Keratinocyte (primary cell): ENCODE measurements around the gene PTPN5. TPM values are rescaled to one million over a fixed set of nuclear protein-coding genes. Genes with fewer than 3 reads are reported as not detected.
A peak's percentile ranks its signal among the peaks of the same experiment; 100 is the strongest.

Experiments
- DNase-seq: peaks from one replicate; pipeline ENCODE4 v3.0.0-alpha.2; 2011; ENCODE audit warnings: low read depth, missing footprints, low spot score
- FAIRE-seq: peaks from 2 replicates; lab custom pipeline; 2011; peaks lifted over from hg19 to GRCh38; lab: Jason Lieb, UNC
- H2AFZ ChIP-seq: 2 replicates; pipeline ENCODE4 v1.6.0; 2012; ENCODE audit warnings: low read length, control low read depth, inconsistent platforms; ENCODE audit not compliant: control insufficient read depth
- H3K27ac ChIP-seq: 2 replicates; pipeline ENCODE4 v1.5.1; 2011; ENCODE audit warnings: low read length; ENCODE audit not compliant: control insufficient read depth, insufficient read depth
- H3K27me3 ChIP-seq: 3 replicates; pipeline ENCODE4 v1.6.0; 2011; ENCODE audit warnings: low read length; ENCODE audit not compliant: control insufficient read depth, insufficient read depth; ENCODE audit errors: extremely low read depth
- H3K36me3 ChIP-seq, 2 experiments: 2 replicates in 1 of 2; 3 replicates in 1 of 2; pipeline ENCODE4 v1.5.1; 2011; ENCODE audit warnings: low read length in 2 of 2, mild to moderate bottlenecking in 1 of 2; ENCODE audit not compliant: control insufficient read depth in 2 of 2, insufficient read depth in 2 of 2; ENCODE audit errors: extremely low read depth in 1 of 2
- H3K4me1 ChIP-seq: 3 replicates; pipeline ENCODE4 v1.5.1; 2011; ENCODE audit warnings: low read length; ENCODE audit not compliant: control insufficient read depth, insufficient read depth; ENCODE audit errors: extremely low read depth
- H3K4me2 ChIP-seq: 3 replicates; pipeline ENCODE4 v1.6.0; 2011; ENCODE audit warnings: low read depth, low read length; ENCODE audit not compliant: control insufficient read depth, insufficient read depth; ENCODE audit errors: extremely low read depth
- H3K4me3 ChIP-seq, 3 experiments: fragments of 200-600 bp in 1 of 3; sonication (generic) in 1 of 3; 2 replicates in 2 of 3; 3 replicates in 1 of 3; pipeline ENCODE4 v1.5.1; 2011 to 2016; ENCODE audit warnings: low read length in 3 of 3, mild to moderate bottlenecking in 3 of 3, control low read depth in 2 of 3, inconsistent platforms in 1 of 3, low read depth in 1 of 3, mixed read lengths in 1 of 3, mixed run types in 1 of 3, moderate library complexity in 1 of 3; ENCODE audit not compliant: control insufficient read depth in 2 of 3, insufficient read depth in 2 of 3; ENCODE audit errors: extremely low read depth in 1 of 3
- H3K79me2 ChIP-seq: 2 replicates; pipeline ENCODE4 v1.6.0; 2012; ENCODE audit warnings: low read length; ENCODE audit not compliant: control insufficient read depth, insufficient read depth
- H3K9ac ChIP-seq: 3 replicates; pipeline ENCODE4 v1.6.0; 2011; ENCODE audit warnings: low read length; ENCODE audit not compliant: control insufficient read depth, insufficient read depth; ENCODE audit errors: extremely low read depth
- H3K9me1 ChIP-seq: 3 replicates; pipeline ENCODE4 v1.6.0; 2011; ENCODE audit warnings: low read length; ENCODE audit not compliant: control insufficient read depth, insufficient read depth; ENCODE audit errors: extremely low read depth
- H3K9me3 ChIP-seq: 2 replicates; pipeline ENCODE4 v1.5.1; 2012; ENCODE audit warnings: low read depth, low read length; ENCODE audit not compliant: control insufficient read depth
- H4K20me1 ChIP-seq: 3 replicates; pipeline ENCODE4 v1.6.0; 2011; ENCODE audit warnings: low read length; ENCODE audit not compliant: control insufficient read depth, insufficient read depth; ENCODE audit errors: extremely low read depth
- CTCF ChIP-seq, 3 experiments: IDR thresholded peaks in 1 of 3; conservative IDR thresholded peaks in 1 of 3; optimal IDR thresholded peaks in 1 of 3; 2 replicates in 2 of 3; 3 replicates in 1 of 3; pipeline versions ENCODE3 to v1.5.1; 2011; ENCODE audit warnings: low read length in 3 of 3, mild to moderate bottlenecking in 3 of 3, moderate library complexity in 2 of 3, control low read depth in 1 of 3, inconsistent platforms in 1 of 3; ENCODE audit not compliant: insufficient read depth in 2 of 3; ENCODE audit errors: extremely low read depth in 1 of 3
- EZH2 ChIP-seq: IDR thresholded peaks from one replicate; pipeline ENCODE4 v1.6.1; 2012; ENCODE audit warnings: inconsistent platforms, mild to moderate bottlenecking, low read length, moderate library complexity
- dilution Hi-C: fragments of 300-500 bp; cut with MboI; formaldehyde crosslinking; loops from one replicate; pipeline ENCODE4 v1.7.0; 2020; ENCODE audit warnings: low sequenced_read_pairs; ENCODE audit not compliant: extremely low pct_ligation_motif_present
- polyA plus RNA-seq, 5 experiments: library from polyadenylated mRNA; depleted of rRNA in 3 of 5; stranded (reverse) in 3 of 5; stranded (forward) in 1 of 5; unstranded in 1 of 5; fragments of >200 nt; gene quantifications; 1 replicate in 1 of 5; 2 replicates in 3 of 5; 3 replicates in 1 of 5; pipeline versions ENCODE4 v1.2.1 to v1.2.3, GENCODE V29; 2011 to 2012; ENCODE audit warnings: missing spikeins in 2 of 5, low read depth in 1 of 5, low replicate concordance in 1 of 5

The PTPN5 gene
- polyA plus RNA-seq, 1 donor (not counting 4 experiments of a cell fraction or from before 2014, with no cell fraction given): not detected

GRCh38 chr11:18749681-18750319 lies 41.8 kb downstream of the PTPN5 start:
- peak overlapping the region; percentile 74 for H3K4me2 ChIP-seq
- H3K9me3 ChIP-seq: no peaks in the 10 kb centered on the region
- H3K4me1 ChIP-seq: peaks cover 12% of the 10 kb centered on the region
- H3K27ac ChIP-seq: peak overlapping the region; percentile 69
- no peaks in the 10 kb centered on the region for H3K79me2 ChIP-seq
- H2AFZ ChIP-seq: peak overlapping the region; percentile 97
- no peaks in the 10 kb centered on the region for H3K27me3 ChIP-seq
- no peaks in the 10 kb centered on the region for H3K9me1 ChIP-seq
- FAIRE-seq (peak; percentile 95), DNase-seq (peak; percentile 54)
- H3K9ac ChIP-seq: peak overlapping the region; percentile 39
- H4K20me1 ChIP-seq: no peaks in the 10 kb centered on the region
- H3K4me3 ChIP-seq: no peak overlapping the region
- TF ChIP-seq CTCF (optimal IDR thresholded peaks at IDR 0.05 in 1 of 3, IDR thresholded peaks at IDR 0.05 in 1 of 3, conservative IDR thresholded peaks at IDR 0.05 in 1 of 3; ENCODE audit: extremely low read depth in 1 of 3, insufficient read depth in 2 of 3, low read length in 3 of 3) (no peak), EZH2 (no peak)
- dilution Hi-C loops: no loop called here
- no peaks in the 10 kb centered on the region for H3K36me3 ChIP-seq

- DNase-seq (no peak), FAIRE-seq (no peak)
- Histone ChIP-seq H3K27ac (no peak overlapping the region), H2AFZ (no peak overlapping the region), H3K27me3 (no peaks in the 10 kb centered on the region), H3K9me1 (no peaks in the 10 kb centered on the region), H3K9me3 (no peaks in the 10 kb centered on the region), H3K36me3 (no peaks in the 10 kb centered on the region), H3K4me1 (peaks cover 12% of the 10 kb centered on the region), H3K4me2 (no peak overlapping the region), H3K9ac (no peak overlapping the region), H3K79me2 (no peaks in the 10 kb centered on the region), H4K20me1 (no peaks in the 10 kb centered on the region), H3K4me3 (no peak overlapping the region)
- TF ChIP-seq CTCF (optimal IDR thresholded peaks at IDR 0.05 in 1 of 3, IDR thresholded peaks at IDR 0.05 in 1 of 3, conservative IDR thresholded peaks at IDR 0.05 in 1 of 3; ENCODE audit: extremely low read depth in 1 of 3, insufficient read depth in 2 of 3, low read length in 3 of 3): no peak
- TF ChIP-seq EZH2: no peak
- dilution Hi-C loops: no loop called here
These were observed 42.7 kb downstream of the PTPN5 start for GRCh38 chr11:18748766-18749365.
